Measurements from ENCODE around the gene ADAMTS14.

ADAMTS14 gene

GRCh38 chr10:70733051-70733450, 60.7 kb downstream of the ADAMTS14 start:
- no peak for DNase-seq

GRCh38 chr10:70735161-70735560, 62.9 kb downstream of the ADAMTS14 start:
- DNase-seq: no peak

GRCh38 chr10:70736525-70736924, 64.2 kb downstream of the ADAMTS14 start:
- DNase-seq: no peak

- DNase-seq: no peak
Observed at GRCh38 chr10:70737250-70737649, 64.9 kb downstream of the ADAMTS14 start.

GRCh38 chr10:70738006-70738760, 65.9 kb downstream of the ADAMTS14 start:
- DNase-seq: no peak

GRCh38 chr10:70738761-70739121, 66.4 kb downstream of the ADAMTS14 start:
- no peak for DNase-seq

GRCh38 chr10:70740406-70741288, 68.3 kb downstream of the ADAMTS14 start:
- DNase-seq: no peak

GRCh38 chr10:70742537-70743429, 70.5 kb downstream of the ADAMTS14 start:
- peak; percentile 5 to 34 for DNase-seq

- no peak for DNase-seq
Observed at GRCh38 chr10:70743430-70743788, 71.1 kb downstream of the ADAMTS14 start.

GRCh38 chr10:70743879-70744278, 71.6 kb downstream of the ADAMTS14 start:
- DNase-seq: no peak

- no peak for DNase-seq
Observed at GRCh38 chr10:70744617-70745143, 72.4 kb downstream of the ADAMTS14 start.

- DNase-seq: no peak
Observed at GRCh38 chr10:70745555-70745954, 73.2 kb downstream of the ADAMTS14 start.

GRCh38 chr10:70747192-70747965, 75.1 kb downstream of the ADAMTS14 start:
- DNase-seq: no peak

- no peak for DNase-seq
Observed at GRCh38 chr10:70748305-70748704, 76.0 kb downstream of the ADAMTS14 start.

- no peak for DNase-seq
Observed at GRCh38 chr10:70748801-70749573, 76.7 kb downstream of the ADAMTS14 start.

- no peak for DNase-seq
Observed at GRCh38 chr10:70749756-70750155, 77.5 kb downstream of the ADAMTS14 start.

GRCh38 chr10:70750156-70750703, 77.9 kb downstream of the ADAMTS14 start:
- no peak for DNase-seq

GRCh38 chr10:70751356-70751755, 79.0 kb downstream of the ADAMTS14 start:
- no peak for DNase-seq

GRCh38 chr10:70751991-70752390, 79.7 kb downstream of the ADAMTS14 start:
- DNase-seq: no peak

- no peak for DNase-seq
Observed at GRCh38 chr10:70752571-70752970, 80.3 kb downstream of the ADAMTS14 start.

All from CD4-positive, alpha-beta T cell treated with Interferon alpha-2 for 1 hour (primary cell).